Measurements from ENCODE around the gene SENP1. TPM values are rescaled to one million over a fixed set of nuclear protein-coding genes. Genes with fewer than 3 reads are reported as not detected.
"Not testable (repeated sequence)": the region's sequence is repeated elsewhere in the genome, so short reads cannot be mapped to it uniquely, and the experiment has no call there.

The SENP1 gene
- polyA plus RNA-seq, 1 donor = 14.8 TPM

- DNase-seq (ENCODE audit: low read depth) = not testable (repeated sequence)
Observed at GRCh38 chr12:48111312-48111693, 5.4 kb upstream of the SENP1 start.

GRCh38 chr12:48110691-48111311, 4.9 kb upstream of the SENP1 start:
- no peak for DNase-seq (ENCODE audit: low read depth)

- no peak for DNase-seq (ENCODE audit: low read depth)
Observed at GRCh38 chr12:48109424-48109823, 3.5 kb upstream of the SENP1 start.

- no peak for DNase-seq (ENCODE audit: low read depth)
Observed at GRCh38 chr12:48106681-48107613, 1.1 kb upstream of the SENP1 start.

GRCh38 chr12:48105321-48105866, 485 bp downstream of the SENP1 start:
- DNase-seq (ENCODE audit: low read depth) = no peak

GRCh38 chr12:48104531-48104930, 1.3 kb downstream of the SENP1 start:
- no peak for DNase-seq (ENCODE audit: low read depth)

- no peak for DNase-seq (ENCODE audit: low read depth)
Observed at GRCh38 chr12:48092611-48093010, 13.3 kb downstream of the SENP1 start.

- no peak for DNase-seq (ENCODE audit: low read depth)
Observed at GRCh38 chr12:48086327-48086726, 19.6 kb downstream of the SENP1 start.

- DNase-seq (ENCODE audit: low read depth) = no peak
Observed at GRCh38 chr12:48084841-48085460, 20.9 kb downstream of the SENP1 start.

- no peak for DNase-seq (ENCODE audit: low read depth)
Observed at GRCh38 chr12:48084066-48084465, 21.8 kb downstream of the SENP1 start.

GRCh38 chr12:48080821-48081220, 25.1 kb downstream of the SENP1 start:
- no peak for DNase-seq (ENCODE audit: low read depth)

GRCh38 chr12:48080285-48080684, 25.6 kb downstream of the SENP1 start:
- DNase-seq (ENCODE audit: low read depth) = no peak

GRCh38 chr12:48078901-48079300, 27.0 kb downstream of the SENP1 start:
- no peak for DNase-seq (ENCODE audit: low read depth)

GRCh38 chr12:48077111-48077510, 28.8 kb downstream of the SENP1 start:
- no peak for DNase-seq (ENCODE audit: low read depth)

- DNase-seq (ENCODE audit: low read depth) = no peak
Observed at GRCh38 chr12:48075832-48076231, 30.0 kb downstream of the SENP1 start.

- DNase-seq (ENCODE audit: low read depth) = no peak
Observed at GRCh38 chr12:48074266-48074665, 31.6 kb downstream of the SENP1 start.

- no peak for DNase-seq (ENCODE audit: low read depth)
Observed at GRCh38 chr12:48072266-48072665, 33.6 kb downstream of the SENP1 start.

GRCh38 chr12:48071808-48072207, 34.1 kb downstream of the SENP1 start:
- no peak for DNase-seq (ENCODE audit: low read depth)

- no peak for DNase-seq (ENCODE audit: low read depth)
Observed at GRCh38 chr12:48070731-48071130, 35.1 kb downstream of the SENP1 start.

GRCh38 chr12:48070033-48070432, 35.8 kb downstream of the SENP1 start:
- no peak for DNase-seq (ENCODE audit: low read depth)

- no peak for DNase-seq (ENCODE audit: low read depth)
Observed at GRCh38 chr12:48069241-48069640, 36.6 kb downstream of the SENP1 start.

- DNase-seq (ENCODE audit: low read depth) = no peak
Observed at GRCh38 chr12:48068457-48068856, 37.4 kb downstream of the SENP1 start.

Data from forelimb muscle (tissue), 1 donor.